ENCODE measurements around the gene PTPN5. TPM values are rescaled to one million over a fixed set of nuclear protein-coding genes. Genes with fewer than 3 reads are reported as not detected.

The PTPN5 gene
- total RNA-seq, 2 donors from 2014 or later, result 0.77 to 4.8 TPM

DNA sequence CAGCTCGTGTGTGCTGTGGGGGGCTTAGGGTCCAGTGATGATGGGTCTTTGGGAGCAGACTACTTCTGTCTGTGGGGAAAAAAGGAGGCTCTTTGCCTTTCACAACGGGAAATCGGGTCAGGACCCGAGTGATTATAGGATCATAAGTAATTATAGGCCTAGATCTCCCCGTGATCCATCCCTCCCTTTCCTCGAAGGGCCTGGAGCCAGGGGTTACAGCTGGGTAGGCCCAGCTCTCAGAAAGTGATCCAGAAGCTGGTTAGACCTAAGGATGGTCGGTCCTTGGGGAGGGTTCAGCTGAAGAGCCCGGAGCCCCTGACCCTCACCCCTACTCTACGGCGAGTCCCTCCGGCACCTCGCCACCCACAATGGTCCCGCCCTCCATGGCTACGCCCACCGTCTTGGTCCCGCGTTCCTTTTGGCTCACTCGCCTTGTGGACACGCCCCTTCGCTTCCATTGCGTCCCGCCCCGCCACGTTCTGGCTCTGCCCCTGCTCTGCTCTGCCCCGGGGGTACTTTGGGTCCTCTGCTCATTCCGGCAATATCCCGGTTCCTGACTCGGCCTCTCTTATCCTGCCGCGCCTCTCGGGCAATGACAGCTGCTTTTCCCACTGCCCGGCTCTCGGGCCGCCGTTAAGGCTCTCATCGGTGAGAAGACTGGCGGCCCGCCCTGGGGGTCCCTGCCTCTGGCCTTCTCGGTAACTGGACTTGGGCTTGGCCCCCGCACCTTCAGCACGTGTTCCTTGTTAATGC is 70.6 kb downstream of the PTPN5 start:
- no peaks in the 10 kb centered on the region for H3K36me3 ChIP-seq
- H3K4me3 ChIP-seq, result peak overlapping the region; percentile 25 to 38
- peak; percentile 79 for DNase-seq (ENCODE audit: low spot score)
- intact Hi-C loops (cut with DNase I), result loop anchor here (5.0 kb wide), 1 partner anchor 89 kb away; the partner anchor contains the start of gene SPTY2D1
- no peaks in the 10 kb centered on the region for H3K9me3 ChIP-seq
- H3K4me1 ChIP-seq (replicated peaks), result no peaks in the 10 kb centered on the region
- WGBS, result 3% methylated on average over 41 of the region's 41 CpGs
- no peaks in the 10 kb centered on the region for H3K27me3 ChIP-seq (replicated peaks; ENCODE audit: insufficient read depth)
- H3K27ac ChIP-seq, result peak overlapping the region; percentile 23 to 32
- TF ChIP-seq POLR2AphosphoS5 (IDR thresholded peaks at IDR 0.05) (peak; percentile 44), POLR2A (IDR thresholded peaks at IDR 0.05) (no peak)

DNA sequence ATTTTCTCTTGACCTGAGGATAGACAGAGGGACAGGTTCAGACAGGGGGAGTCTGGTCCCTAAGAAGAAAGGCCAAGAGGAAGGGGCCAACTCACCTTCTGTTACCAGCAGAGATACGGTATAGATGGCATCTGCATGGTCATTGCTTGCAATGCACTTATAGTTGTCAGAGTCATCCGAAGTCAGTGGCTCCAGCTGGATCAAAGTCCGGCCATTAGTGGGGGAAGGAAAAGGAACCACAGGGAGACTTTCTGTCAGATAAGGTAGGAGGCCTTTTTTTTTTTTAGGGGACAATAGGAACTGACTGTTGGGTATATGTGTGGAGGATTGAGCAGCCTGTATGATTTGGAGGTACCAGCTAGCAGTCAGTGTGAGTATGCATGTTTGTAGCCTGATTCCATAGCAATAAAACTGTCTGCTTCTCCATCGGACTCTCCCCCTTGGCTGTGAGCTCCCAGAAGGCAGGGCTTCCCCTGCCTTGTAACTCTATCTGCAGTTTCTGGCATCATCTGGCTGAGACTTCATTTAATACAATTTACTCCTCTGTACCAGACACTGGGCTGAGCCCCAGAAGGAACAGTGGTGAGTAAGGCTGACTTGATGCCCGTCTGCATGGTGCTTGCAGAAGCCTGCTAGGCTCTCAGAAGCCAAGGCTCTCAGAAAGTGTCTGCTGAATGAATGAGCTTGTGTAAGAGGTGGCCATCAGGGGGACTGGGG is 71.3 kb downstream of the PTPN5 start:
- H3K27ac ChIP-seq, result no peak overlapping the region

DNA sequence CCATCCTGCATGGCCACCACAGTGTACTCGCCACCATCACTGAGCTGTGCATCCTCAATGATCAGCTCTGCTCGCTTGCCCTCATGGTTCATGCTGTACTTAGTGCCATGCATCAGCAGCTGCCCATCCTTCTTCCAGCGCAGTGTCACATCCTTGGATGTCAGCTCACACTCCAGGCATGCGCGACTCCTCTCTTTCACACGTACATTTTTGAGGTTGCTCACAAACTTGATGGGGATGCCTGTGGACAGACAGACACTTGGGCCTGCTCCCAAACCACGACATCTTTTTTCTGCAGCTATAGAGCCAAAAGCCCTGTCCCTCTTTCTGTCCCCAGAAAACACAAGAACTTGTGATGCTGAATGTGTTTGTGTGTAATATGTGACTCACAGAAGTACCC is 76.1 kb downstream of the PTPN5 start:
- no peaks in the 10 kb centered on the region for H3K4me1 ChIP-seq (replicated peaks)
- no peaks in the 10 kb centered on the region for H3K9me3 ChIP-seq
- no peak for DNase-seq (ENCODE audit: low spot score)
- intact Hi-C loops (cut with DNase I), result no loop called here
- H3K4me3 ChIP-seq, result no peak overlapping the region
- H3K27ac ChIP-seq, result no peak overlapping the region
- no peaks in the 10 kb centered on the region for H3K36me3 ChIP-seq
- H3K27me3 ChIP-seq (replicated peaks; ENCODE audit: insufficient read depth), result no peaks in the 10 kb centered on the region
- TF ChIP-seq, protein P1, sequence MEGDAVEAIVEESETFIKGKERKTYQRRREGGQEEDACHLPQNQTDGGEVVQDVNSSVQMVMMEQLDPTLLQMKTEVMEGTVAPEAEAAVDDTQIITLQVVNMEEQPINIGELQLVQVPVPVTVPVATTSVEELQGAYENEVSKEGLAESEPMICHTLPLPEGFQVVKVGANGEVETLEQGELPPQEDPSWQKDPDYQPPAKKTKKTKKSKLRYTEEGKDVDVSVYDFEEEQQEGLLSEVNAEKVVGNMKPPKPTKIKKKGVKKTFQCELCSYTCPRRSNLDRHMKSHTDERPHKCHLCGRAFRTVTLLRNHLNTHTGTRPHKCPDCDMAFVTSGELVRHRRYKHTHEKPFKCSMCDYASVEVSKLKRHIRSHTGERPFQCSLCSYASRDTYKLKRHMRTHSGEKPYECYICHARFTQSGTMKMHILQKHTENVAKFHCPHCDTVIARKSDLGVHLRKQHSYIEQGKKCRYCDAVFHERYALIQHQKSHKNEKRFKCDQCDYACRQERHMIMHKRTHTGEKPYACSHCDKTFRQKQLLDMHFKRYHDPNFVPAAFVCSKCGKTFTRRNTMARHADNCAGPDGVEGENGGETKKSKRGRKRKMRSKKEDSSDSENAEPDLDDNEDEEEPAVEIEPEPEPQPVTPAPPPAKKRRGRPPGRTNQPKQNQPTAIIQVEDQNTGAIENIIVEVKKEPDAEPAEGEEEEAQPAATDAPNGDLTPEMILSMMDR (IDR thresholded peaks at IDR 0.05), result no peak
- no peak for TF ChIP-seq POLR2A (IDR thresholded peaks at IDR 0.05)
- no peak for TF ChIP-seq POLR2AphosphoS5 (IDR thresholded peaks at IDR 0.05)
- 81% methylated on average over 7 of the region's 7 CpGs for WGBS

More for the DNA sequence above, 71.3 kb downstream of the PTPN5 start:
- intact Hi-C loops (cut with DNase I), result loop anchor here (5.0 kb wide), 1 partner anchor 88 kb away; the partner anchor contains the start of gene SPTY2D1
- Histone ChIP-seq H3K4me3 (no peak overlapping the region), H3K4me1 (replicated peaks) (no peaks in the 10 kb centered on the region), H3K36me3 (no peaks in the 10 kb centered on the region), H3K27me3 (replicated peaks; ENCODE audit: insufficient read depth) (no peaks in the 10 kb centered on the region), H3K9me3 (no peaks in the 10 kb centered on the region)
- DNase-seq (ENCODE audit: low spot score), result no peak
- WGBS, result 43% methylated on average over 5 of the region's 5 CpGs
- TF ChIP-seq, protein P1 (IDR thresholded peaks at IDR 0.05), result no peak
- TF ChIP-seq POLR2AphosphoS5 (IDR thresholded peaks at IDR 0.05), result no peak
- TF ChIP-seq POLR2A (IDR thresholded peaks at IDR 0.05), result no peak

DNA sequence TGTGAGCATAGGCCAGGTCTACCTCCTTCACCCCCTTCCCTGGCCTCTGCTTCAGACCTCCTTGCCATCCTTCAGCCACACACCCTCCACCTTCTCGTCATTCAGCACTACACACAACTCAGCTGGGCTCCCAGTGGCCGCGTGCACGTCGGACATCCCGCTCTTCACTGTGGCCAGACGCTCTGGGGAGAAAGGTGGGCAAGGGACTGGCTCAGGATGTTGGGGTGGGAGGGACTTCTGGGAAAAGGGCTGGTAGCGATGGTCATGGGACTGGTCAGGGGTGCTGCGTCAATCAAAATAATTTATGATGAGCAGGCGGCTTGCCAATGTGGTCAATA is 77.2 kb downstream of the PTPN5 start:
- Histone ChIP-seq H3K4me3 (no peak overlapping the region), H3K36me3 (no peaks in the 10 kb centered on the region), H3K27me3 (replicated peaks; ENCODE audit: insufficient read depth) (no peaks in the 10 kb centered on the region), H3K9me3 (no peaks in the 10 kb centered on the region), H3K4me1 (replicated peaks) (no peaks in the 10 kb centered on the region), H3K27ac (no peak overlapping the region)
- no peak for DNase-seq (ENCODE audit: low spot score)
- 89% methylated on average over 10 of the region's 10 CpGs for WGBS
- intact Hi-C loops (cut with DNase I), result no loop called here
- no peak for TF ChIP-seq POLR2A (IDR thresholded peaks at IDR 0.05)
- TF ChIP-seq POLR2AphosphoS5 (IDR thresholded peaks at IDR 0.05), result no peak
- TF ChIP-seq, protein P1 (IDR thresholded peaks at IDR 0.05), result no peak

DNA sequence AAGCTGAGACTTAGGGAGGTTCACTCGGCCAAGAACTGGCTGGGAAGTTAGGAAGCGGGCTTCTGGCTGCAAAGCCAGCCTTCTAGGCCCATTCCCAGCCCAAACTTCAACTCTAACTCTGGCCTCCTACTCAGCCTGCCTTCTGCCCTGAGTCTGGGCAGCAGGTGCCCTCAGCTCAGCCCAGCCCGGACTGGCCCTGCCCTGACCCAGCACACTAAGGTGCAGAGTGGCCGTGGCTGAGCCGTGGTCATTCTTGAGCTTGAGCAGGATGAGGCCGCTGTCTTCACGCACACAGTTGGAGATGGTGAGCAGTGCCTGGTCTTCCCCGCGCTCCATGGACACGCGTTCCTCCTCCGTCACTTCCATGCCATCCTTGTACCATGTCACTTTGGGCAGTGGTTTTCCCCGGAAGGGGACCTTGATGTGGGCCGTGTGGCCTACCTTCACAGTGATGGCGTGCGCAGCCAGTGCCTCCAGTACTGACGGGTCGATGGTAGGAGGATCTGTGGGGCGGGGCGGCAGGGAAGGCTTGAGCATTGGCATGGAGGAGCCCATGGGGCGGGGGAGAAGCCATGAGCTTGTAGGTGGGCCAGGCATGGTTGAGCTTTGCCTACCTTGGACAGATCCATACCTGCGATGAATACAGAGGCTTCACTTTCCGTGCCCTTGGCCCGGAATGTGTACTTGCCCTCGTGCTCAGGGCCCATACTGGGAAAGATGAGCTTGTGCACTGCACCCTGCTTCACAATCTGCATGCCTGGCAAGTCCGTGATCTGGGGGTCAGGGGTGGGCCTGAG is 77.8 kb downstream of the PTPN5 start:
- Histone ChIP-seq H3K4me1 (replicated peaks) (no peaks in the 10 kb centered on the region), H3K36me3 (no peaks in the 10 kb centered on the region), H3K27me3 (replicated peaks; ENCODE audit: insufficient read depth) (no peaks in the 10 kb centered on the region), H3K27ac (no peak overlapping the region), H3K4me3 (no peak overlapping the region), H3K9me3 (no peaks in the 10 kb centered on the region)
- intact Hi-C loops (cut with DNase I), result no loop called here
- 92% methylated on average over 26 of the region's 26 CpGs for WGBS
- no peak for TF ChIP-seq POLR2AphosphoS5 (IDR thresholded peaks at IDR 0.05)
- TF ChIP-seq, protein P1 (IDR thresholded peaks at IDR 0.05), result no peak
- no peak for TF ChIP-seq POLR2A (IDR thresholded peaks at IDR 0.05)
- DNase-seq (ENCODE audit: low spot score), result no peak

Data from prostate gland (tissue), 2 donors.